ENCODE data around the gene SYT9. TPM values are rescaled to one million over a fixed set of nuclear protein-coding genes. Genes with fewer than 3 reads are reported as not detected.

SYT9 gene
- total and polyA plus RNA-seq, 4 donors: 0.05 to 5.4 (median 2.6) TPM

DNA sequence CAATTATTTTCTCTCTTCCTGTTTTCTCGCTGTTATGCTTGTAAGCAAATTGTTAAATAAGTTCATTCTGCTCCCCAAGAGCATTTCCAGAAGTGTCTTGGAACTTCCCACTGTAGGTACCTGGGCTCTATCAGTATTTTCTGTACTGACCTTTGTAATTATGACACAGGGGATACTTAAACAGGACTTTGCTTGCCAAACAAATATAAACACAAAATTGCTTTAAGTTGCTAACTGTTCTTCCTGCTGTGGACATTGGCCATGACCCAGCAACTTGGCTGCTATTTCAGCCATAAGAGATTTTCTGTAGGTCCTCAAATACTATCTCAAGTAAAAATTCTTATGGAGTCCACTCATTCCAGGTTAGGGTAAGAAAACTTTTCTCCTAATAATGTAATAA lies 30.1 kb downstream of the SYT9 start:
- Histone ChIP-seq H3K9ac (ENCODE audit: low read depth in 1 of 2, low read length in 2 of 2) (no peak overlapping the region), H3K27me3 (ENCODE audit: control insufficient read depth in 4 of 4, insufficient read depth in 4 of 4, low read length in 3 of 4) (no peaks in the 10 kb centered on the region), H3K4me1 (ENCODE audit: control insufficient read depth in 4 of 4, insufficient read depth in 4 of 4, low read length in 3 of 4) (no peaks in the 10 kb centered on the region), H3K27ac (ENCODE audit: low read depth in 1 of 2, low read length in 2 of 2) (no peak overlapping the region), H3K9me3 (ENCODE audit: control insufficient read depth in 4 of 4, low read length in 3 of 4) (peaks cover 0 to 7% (median 3%) of the 10 kb centered on the region in 4 donors), H3K4me3 (ENCODE audit: low read depth in 1 of 3, low read length in 3 of 3) (no peak overlapping the region), H3K36me3 (ENCODE audit: control insufficient read depth in 4 of 4, insufficient read depth in 3 of 4, low read depth in 1 of 4, low read length in 3 of 4) (no peaks in the 10 kb centered on the region)
- TF ChIP-seq NR2F2 (IDR thresholded peaks at IDR 0.05) (no peak), TAF1 (conservative IDR thresholded peaks at IDR 0.05) (no peak), HNF4G (IDR thresholded peaks at IDR 0.05) (no peak), RXRA (IDR thresholded peaks at IDR 0.05) (no peak), YY1 (IDR thresholded peaks at IDR 0.05) (no peak), HNF4A (conservative IDR thresholded peaks at IDR 0.05) (no peak), FOXA2 (IDR thresholded peaks at IDR 0.05) (no peak), GABPA (IDR thresholded peaks at IDR 0.05 in 1 of 2, conservative IDR thresholded peaks at IDR 0.05 in 1 of 2) (no peak), EGR1 (IDR thresholded peaks at IDR 0.05; ENCODE audit: low read depth in 2 of 2) (no peak), RAD21 (IDR thresholded peaks at IDR 0.05) (no peak)
- TF ChIP-seq, protein P1, sequence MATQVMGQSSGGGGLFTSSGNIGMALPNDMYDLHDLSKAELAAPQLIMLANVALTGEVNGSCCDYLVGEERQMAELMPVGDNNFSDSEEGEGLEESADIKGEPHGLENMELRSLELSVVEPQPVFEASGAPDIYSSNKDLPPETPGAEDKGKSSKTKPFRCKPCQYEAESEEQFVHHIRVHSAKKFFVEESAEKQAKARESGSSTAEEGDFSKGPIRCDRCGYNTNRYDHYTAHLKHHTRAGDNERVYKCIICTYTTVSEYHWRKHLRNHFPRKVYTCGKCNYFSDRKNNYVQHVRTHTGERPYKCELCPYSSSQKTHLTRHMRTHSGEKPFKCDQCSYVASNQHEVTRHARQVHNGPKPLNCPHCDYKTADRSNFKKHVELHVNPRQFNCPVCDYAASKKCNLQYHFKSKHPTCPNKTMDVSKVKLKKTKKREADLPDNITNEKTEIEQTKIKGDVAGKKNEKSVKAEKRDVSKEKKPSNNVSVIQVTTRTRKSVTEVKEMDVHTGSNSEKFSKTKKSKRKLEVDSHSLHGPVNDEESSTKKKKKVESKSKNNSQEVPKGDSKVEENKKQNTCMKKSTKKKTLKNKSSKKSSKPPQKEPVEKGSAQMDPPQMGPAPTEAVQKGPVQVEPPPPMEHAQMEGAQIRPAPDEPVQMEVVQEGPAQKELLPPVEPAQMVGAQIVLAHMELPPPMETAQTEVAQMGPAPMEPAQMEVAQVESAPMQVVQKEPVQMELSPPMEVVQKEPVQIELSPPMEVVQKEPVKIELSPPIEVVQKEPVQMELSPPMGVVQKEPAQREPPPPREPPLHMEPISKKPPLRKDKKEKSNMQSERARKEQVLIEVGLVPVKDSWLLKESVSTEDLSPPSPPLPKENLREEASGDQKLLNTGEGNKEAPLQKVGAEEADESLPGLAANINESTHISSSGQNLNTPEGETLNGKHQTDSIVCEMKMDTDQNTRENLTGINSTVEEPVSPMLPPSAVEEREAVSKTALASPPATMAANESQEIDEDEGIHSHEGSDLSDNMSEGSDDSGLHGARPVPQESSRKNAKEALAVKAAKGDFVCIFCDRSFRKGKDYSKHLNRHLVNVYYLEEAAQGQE (IDR thresholded peaks at IDR 0.05): no peak
- TF ChIP-seq, protein P2, sequence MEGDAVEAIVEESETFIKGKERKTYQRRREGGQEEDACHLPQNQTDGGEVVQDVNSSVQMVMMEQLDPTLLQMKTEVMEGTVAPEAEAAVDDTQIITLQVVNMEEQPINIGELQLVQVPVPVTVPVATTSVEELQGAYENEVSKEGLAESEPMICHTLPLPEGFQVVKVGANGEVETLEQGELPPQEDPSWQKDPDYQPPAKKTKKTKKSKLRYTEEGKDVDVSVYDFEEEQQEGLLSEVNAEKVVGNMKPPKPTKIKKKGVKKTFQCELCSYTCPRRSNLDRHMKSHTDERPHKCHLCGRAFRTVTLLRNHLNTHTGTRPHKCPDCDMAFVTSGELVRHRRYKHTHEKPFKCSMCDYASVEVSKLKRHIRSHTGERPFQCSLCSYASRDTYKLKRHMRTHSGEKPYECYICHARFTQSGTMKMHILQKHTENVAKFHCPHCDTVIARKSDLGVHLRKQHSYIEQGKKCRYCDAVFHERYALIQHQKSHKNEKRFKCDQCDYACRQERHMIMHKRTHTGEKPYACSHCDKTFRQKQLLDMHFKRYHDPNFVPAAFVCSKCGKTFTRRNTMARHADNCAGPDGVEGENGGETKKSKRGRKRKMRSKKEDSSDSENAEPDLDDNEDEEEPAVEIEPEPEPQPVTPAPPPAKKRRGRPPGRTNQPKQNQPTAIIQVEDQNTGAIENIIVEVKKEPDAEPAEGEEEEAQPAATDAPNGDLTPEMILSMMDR (IDR thresholded peaks at IDR 0.05; ENCODE audit: low read depth, low read length, missing input control): no peak
- TF ChIP-seq, protein P3, sequence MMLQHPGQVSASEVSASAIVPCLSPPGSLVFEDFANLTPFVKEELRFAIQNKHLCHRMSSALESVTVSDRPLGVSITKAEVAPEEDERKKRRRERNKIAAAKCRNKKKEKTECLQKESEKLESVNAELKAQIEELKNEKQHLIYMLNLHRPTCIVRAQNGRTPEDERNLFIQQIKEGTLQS (IDR thresholded peaks at IDR 0.05): no peak
- TF ChIP-seq, protein P4, sequence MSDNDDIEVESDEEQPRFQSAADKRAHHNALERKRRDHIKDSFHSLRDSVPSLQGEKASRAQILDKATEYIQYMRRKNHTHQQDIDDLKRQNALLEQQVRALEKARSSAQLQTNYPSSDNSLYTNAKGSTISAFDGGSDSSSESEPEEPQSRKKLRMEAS (IDR thresholded peaks at IDR 0.05): no peak
- 80% methylated on average over 1 of the region's 1 CpG for WGBS
- no peak for DNase-seq (ENCODE audit: low spot score)

DNA sequence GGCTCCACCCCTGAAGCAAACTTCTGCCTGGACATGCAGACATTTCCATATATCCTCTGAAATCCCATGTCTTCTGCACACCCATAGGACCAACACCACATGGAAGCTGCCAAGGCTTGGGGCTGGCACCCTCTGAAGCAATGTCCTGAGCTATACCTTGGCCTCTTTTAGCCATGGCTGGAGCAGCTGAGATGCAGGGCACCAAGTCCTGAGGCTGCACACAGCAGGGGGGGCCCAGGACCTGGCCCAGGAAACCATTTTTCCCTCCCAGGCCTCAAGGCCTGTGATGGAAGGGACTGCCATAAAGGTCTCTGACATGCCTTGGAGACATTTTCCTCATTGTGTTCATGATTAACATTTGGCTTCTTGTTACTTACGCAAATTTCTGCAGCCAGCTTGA lies 34.5 kb downstream of the SYT9 start:
- H3K27me3 ChIP-seq (ENCODE audit: control insufficient read depth in 4 of 4, insufficient read depth in 4 of 4, low read length in 3 of 4): no peaks in the 10 kb centered on the region
- no peak overlapping the region for H3K27ac ChIP-seq (ENCODE audit: low read depth in 1 of 2, low read length in 2 of 2)
- no peak overlapping the region for H3K4me3 ChIP-seq (ENCODE audit: low read depth in 1 of 3, low read length in 3 of 3)
- peaks cover 0 to 7% (median 3%) of the 10 kb centered on the region in 4 donors for H3K9me3 ChIP-seq (ENCODE audit: control insufficient read depth in 4 of 4, low read length in 3 of 4)
- 92% methylated on average over 1 of the region's 1 CpG for WGBS
- no peaks in the 10 kb centered on the region for H3K36me3 ChIP-seq (ENCODE audit: control insufficient read depth in 4 of 4, insufficient read depth in 3 of 4, low read depth in 1 of 4, low read length in 3 of 4)
- H3K4me1 ChIP-seq (ENCODE audit: control insufficient read depth in 4 of 4, insufficient read depth in 4 of 4, low read length in 3 of 4): no peaks in the 10 kb centered on the region
- no peak overlapping the region for H3K9ac ChIP-seq (ENCODE audit: low read depth in 1 of 2, low read length in 2 of 2)
- TF ChIP-seq SP1 (IDR thresholded peaks at IDR 0.05): no peak
- TF ChIP-seq HNF4G (IDR thresholded peaks at IDR 0.05): no peak
- TF ChIP-seq HNF4A (conservative IDR thresholded peaks at IDR 0.05): no peak
- no peak for TF ChIP-seq EGR1 (IDR thresholded peaks at IDR 0.05; ENCODE audit: low read depth in 2 of 2)
- TF ChIP-seq NR2F2 (IDR thresholded peaks at IDR 0.05): no peak
- no peak for DNase-seq (ENCODE audit: low spot score)

Measured in liver (tissue), 9 donors.